OCI-LY7 (cell line): ENCODE data around the gene LCMT2. TPM values are rescaled to one million over a fixed set of nuclear protein-coding genes. Genes with fewer than 3 reads are reported as not detected.

Experiments used
- BruUV-seq: library from RNA; stranded (reverse); fragments of 400-500 nt; replicated peaks from 2 replicates; lab custom pipeline; 2021; lab: Mats Ljungman, UMichigan
- CTCF ChIA-PET: fragments of 300-600 bp; sonication (Branson Sonifier 250); formaldehyde crosslinking; loops from one replicate; lab custom pipeline; 2022; ENCODE audit warnings: antibody characterized with exemption; ENCODE audit not compliant: unreplicated experiment; lab: Charles Lee
- POLR2A ChIA-PET: fragments of 300-600 bp; sonication (Branson Sonifier 250); formaldehyde crosslinking; loops from one replicate; lab custom pipeline; 2022; ENCODE audit warnings: antibody characterized with exemption; lab: Charles Lee
- DNase-seq: peaks from one replicate; pipeline ENCODE4 v3.0.0-alpha.2; 2015; ENCODE audit warnings: low spot score
- H2AFZ ChIP-seq: fragments of 200-600 bp; sonication (generic), shearing (Covaris generic); 2 replicates; pipeline ENCODE4 v1.6.1; 2014; ENCODE audit warnings: mild to moderate bottlenecking, antibody characterized with exemption, low read length, moderate library complexity
- H3K27ac ChIP-seq: fragments of 200-600 bp; sonication (generic); 2 replicates; pipeline ENCODE4 v1.5.1; 2014; ENCODE audit warnings: mixed run types, low read depth, mild to moderate bottlenecking, moderate library complexity, low read length, inconsistent platforms; ENCODE audit not compliant: poor library complexity, severe bottlenecking
- H3K36me3 ChIP-seq: fragments of 200-600 bp; sonication (generic); 2 replicates; pipeline ENCODE4 v1.6.1; 2014; ENCODE audit warnings: mild to moderate bottlenecking, antibody characterized with exemption, low read length, moderate library complexity, mixed read lengths; ENCODE audit not compliant: insufficient read depth
- H3K4me1 ChIP-seq: fragments of 200-600 bp; sonication (generic); 2 replicates; pipeline ENCODE4 v1.5.1; 2014; ENCODE audit warnings: mild to moderate bottlenecking, low read length; ENCODE audit not compliant: insufficient read depth, poor library complexity, severe bottlenecking
- H3K4me2 ChIP-seq: fragments of 200-600 bp; sonication (generic); 2 replicates; pipeline ENCODE4 v1.6.1; 2014; ENCODE audit warnings: mild to moderate bottlenecking, low read length
- H3K4me3 ChIP-seq: fragments of 200-600 bp; sonication (generic); 2 replicates; pipeline ENCODE4 v1.5.1; 2014; ENCODE audit warnings: mild to moderate bottlenecking, low read depth, low read length; ENCODE audit not compliant: poor library complexity, severe bottlenecking
- H3K79me2 ChIP-seq: fragments of 200-600 bp; sonication (generic); 2 replicates; pipeline ENCODE4 v1.6.1; 2016; ENCODE audit warnings: low read depth, mild to moderate bottlenecking, low read length, moderate library complexity, mixed read lengths; ENCODE audit not compliant: insufficient read depth
- H3K9me2 ChIP-seq: fragments of 200-600 bp; sonication (generic); 2 replicates; pipeline ENCODE4 v1.6.1; 2016; ENCODE audit warnings: mild to moderate bottlenecking, low read length, mixed read lengths; ENCODE audit not compliant: insufficient read depth
- H3K9me3 ChIP-seq: fragments of 200-600 bp; sonication (generic); 2 replicates; pipeline ENCODE4 v1.6.1; 2014; ENCODE audit warnings: mild to moderate bottlenecking, mixed run types, low read length, mixed read lengths
- H4K20me1 ChIP-seq: fragments of 200-600 bp; sonication (generic); 2 replicates; pipeline ENCODE4 v1.6.1; 2014; ENCODE audit warnings: mild to moderate bottlenecking, antibody characterized with exemption, low read length, moderate library complexity, mixed read lengths; ENCODE audit not compliant: insufficient read depth
- CTCF ChIP-seq: fragments of 200-600 bp; sonication (generic); conservative IDR thresholded peaks from 2 replicates; pipeline ENCODE4 v1.5.1; 2014; ENCODE audit warnings: mild to moderate bottlenecking, antibody characterized with exemption, low read length, moderate library complexity, mixed read lengths
- EZH2phosphoT487 ChIP-seq: fragments of 200-600 bp; sonication (generic); IDR thresholded peaks from 2 replicates; pipeline ENCODE4 v1.6.1; 2018; ENCODE audit warnings: low read depth, borderline replicate concordance, mild to moderate bottlenecking, mixed run types, antibody characterized with exemption, low read length, moderate library complexity, mixed read lengths
- intact Hi-C: fragments of 100-400 bp; cut with micrococcal nuclease; formaldehyde crosslinking; loops from one replicate; pipeline ENCODE4 v1.10.0; 2022; ENCODE audit not compliant: unreplicated experiment
- total RNA-seq, 2 experiments: library from RNA; depleted of rRNA in 1 of 2; stranded (reverse); fragments of >200 nt in 1 of 2; shearing (Covaris generic) in 1 of 2; gene quantifications; 2 replicates each; pipeline ENCODE4 v1.2.3, GENCODE V29; 2014 to 2022

Gene LCMT2
- total RNA-seq, 2 experiments from 2014 or later: 10.5 to 22.1 TPM

GRCh38 chr15:43279496-43279895 lies 50.9 kb downstream of the LCMT2 start:
- Histone ChIP-seq H3K27ac (no peak overlapping the region), H3K4me1 (no peaks in the 10 kb centered on the region), H3K4me3 (no peak overlapping the region), H3K4me2 (no peak overlapping the region), H3K9me3 (no peaks in the 10 kb centered on the region), H4K20me1 (no peaks in the 10 kb centered on the region), H3K79me2 (no peaks in the 10 kb centered on the region), H3K36me3 (no peaks in the 10 kb centered on the region), H3K9me2 (no peaks in the 10 kb centered on the region), H2AFZ (no peak overlapping the region)
- BruUV-seq: no TSS peak
- intact Hi-C loops: no loop called here
- no peak for DNase-seq
- ChIA-PET POLR2A (interaction anchor here (1.0 kb wide), 1 partner anchor 22 kb away, joined by 3 read pairs; no protein-coding TSS in a partner anchor), CTCF (no interaction called here)
- TF ChIP-seq CTCF (no peak), EZH2phosphoT487 (no peak)

- Histone ChIP-seq H3K36me3 (no peaks in the 10 kb centered on the region), H4K20me1 (no peaks in the 10 kb centered on the region), H3K27ac (no peak overlapping the region), H3K9me3 (no peaks in the 10 kb centered on the region), H2AFZ (no peak overlapping the region), H3K4me3 (no peak overlapping the region), H3K79me2 (no peaks in the 10 kb centered on the region), H3K4me2 (no peak overlapping the region), H3K9me2 (no peaks in the 10 kb centered on the region), H3K4me1 (no peaks in the 10 kb centered on the region)
- intact Hi-C loops: no loop called here
- no TSS peak for BruUV-seq
- no peak for DNase-seq
- ChIA-PET POLR2A (no interaction called here), CTCF (no interaction called here)
- TF ChIP-seq CTCF: no peak
- TF ChIP-seq EZH2phosphoT487: no peak
These were observed 51.5 kb downstream of the LCMT2 start for GRCh38 chr15:43278869-43279268.

- Histone ChIP-seq H3K9me2 (no peaks in the 10 kb centered on the region), H3K27ac (no peak overlapping the region), H4K20me1 (no peaks in the 10 kb centered on the region), H3K79me2 (no peaks in the 10 kb centered on the region), H3K9me3 (no peaks in the 10 kb centered on the region), H3K4me2 (no peak overlapping the region), H3K4me1 (no peaks in the 10 kb centered on the region), H2AFZ (no peak overlapping the region), H3K36me3 (no peaks in the 10 kb centered on the region), H3K4me3 (no peak overlapping the region)
- ChIA-PET POLR2A (no interaction called here), CTCF (interaction anchor here (1.4 kb wide), 1 partner anchor 52 kb away, joined by 3 read pairs; no protein-coding TSS in a partner anchor)
- intact Hi-C loops: no loop called here
- no TSS peak for BruUV-seq
- no peak for TF ChIP-seq CTCF
- no peak for TF ChIP-seq EZH2phosphoT487
- DNase-seq: no peak
These were observed 52.5 kb downstream of the LCMT2 start for GRCh38 chr15:43277901-43278300.
